ENCODE measurements around the gene HOXB3. TPM values are rescaled to one million over a fixed set of nuclear protein-coding genes. Genes with fewer than 3 reads are reported as not detected.

Gene HOXB3
- total RNA-seq, 1 donor from 2014 or later, result 0.57 TPM

DNA sequence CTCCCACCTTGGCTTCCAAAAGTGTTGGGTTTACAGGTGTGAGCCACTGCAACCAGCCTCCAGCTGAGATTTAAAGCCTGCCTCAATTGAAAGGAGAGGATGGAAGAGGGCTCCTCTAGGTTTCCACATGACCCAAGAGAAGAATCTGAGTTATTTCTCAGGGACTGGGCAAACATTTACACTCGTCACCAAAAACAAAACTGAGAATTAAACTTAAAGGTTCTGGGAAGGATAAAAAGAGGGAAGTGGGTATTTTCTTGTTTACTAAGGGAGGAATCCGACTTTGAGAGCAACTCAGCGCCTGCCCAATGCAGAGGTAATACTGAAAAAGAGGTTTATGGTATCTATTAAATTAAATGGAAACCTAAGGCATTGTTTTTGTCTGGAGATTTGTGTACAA lies 72.6 kb downstream of the HOXB3 start:
- H3K36me3 Mint-ChIP-seq (ENCODE audit: low read depth), result no peaks in the 10 kb centered on the region
- H3K4me1 Mint-ChIP-seq (ENCODE audit: low read depth), result no peaks in the 10 kb centered on the region
- TF ChIP-seq, protein P1, sequence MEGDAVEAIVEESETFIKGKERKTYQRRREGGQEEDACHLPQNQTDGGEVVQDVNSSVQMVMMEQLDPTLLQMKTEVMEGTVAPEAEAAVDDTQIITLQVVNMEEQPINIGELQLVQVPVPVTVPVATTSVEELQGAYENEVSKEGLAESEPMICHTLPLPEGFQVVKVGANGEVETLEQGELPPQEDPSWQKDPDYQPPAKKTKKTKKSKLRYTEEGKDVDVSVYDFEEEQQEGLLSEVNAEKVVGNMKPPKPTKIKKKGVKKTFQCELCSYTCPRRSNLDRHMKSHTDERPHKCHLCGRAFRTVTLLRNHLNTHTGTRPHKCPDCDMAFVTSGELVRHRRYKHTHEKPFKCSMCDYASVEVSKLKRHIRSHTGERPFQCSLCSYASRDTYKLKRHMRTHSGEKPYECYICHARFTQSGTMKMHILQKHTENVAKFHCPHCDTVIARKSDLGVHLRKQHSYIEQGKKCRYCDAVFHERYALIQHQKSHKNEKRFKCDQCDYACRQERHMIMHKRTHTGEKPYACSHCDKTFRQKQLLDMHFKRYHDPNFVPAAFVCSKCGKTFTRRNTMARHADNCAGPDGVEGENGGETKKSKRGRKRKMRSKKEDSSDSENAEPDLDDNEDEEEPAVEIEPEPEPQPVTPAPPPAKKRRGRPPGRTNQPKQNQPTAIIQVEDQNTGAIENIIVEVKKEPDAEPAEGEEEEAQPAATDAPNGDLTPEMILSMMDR (IDR thresholded peaks at IDR 0.05), result no peak
- no peak for DNase-seq (ENCODE audit: low spot score)
- no peaks in the 10 kb centered on the region for H3K9me3 Mint-ChIP-seq (ENCODE audit: low read depth)
- no peak overlapping the region for H3K27ac Mint-ChIP-seq (ENCODE audit: unreplicated experiment)
- peaks cover 67% of the 10 kb centered on the region for H3K27me3 Mint-ChIP-seq (ENCODE audit: low read depth)
- no peak overlapping the region for H3K4me3 Mint-ChIP-seq (ENCODE audit: unreplicated experiment)

DNA sequence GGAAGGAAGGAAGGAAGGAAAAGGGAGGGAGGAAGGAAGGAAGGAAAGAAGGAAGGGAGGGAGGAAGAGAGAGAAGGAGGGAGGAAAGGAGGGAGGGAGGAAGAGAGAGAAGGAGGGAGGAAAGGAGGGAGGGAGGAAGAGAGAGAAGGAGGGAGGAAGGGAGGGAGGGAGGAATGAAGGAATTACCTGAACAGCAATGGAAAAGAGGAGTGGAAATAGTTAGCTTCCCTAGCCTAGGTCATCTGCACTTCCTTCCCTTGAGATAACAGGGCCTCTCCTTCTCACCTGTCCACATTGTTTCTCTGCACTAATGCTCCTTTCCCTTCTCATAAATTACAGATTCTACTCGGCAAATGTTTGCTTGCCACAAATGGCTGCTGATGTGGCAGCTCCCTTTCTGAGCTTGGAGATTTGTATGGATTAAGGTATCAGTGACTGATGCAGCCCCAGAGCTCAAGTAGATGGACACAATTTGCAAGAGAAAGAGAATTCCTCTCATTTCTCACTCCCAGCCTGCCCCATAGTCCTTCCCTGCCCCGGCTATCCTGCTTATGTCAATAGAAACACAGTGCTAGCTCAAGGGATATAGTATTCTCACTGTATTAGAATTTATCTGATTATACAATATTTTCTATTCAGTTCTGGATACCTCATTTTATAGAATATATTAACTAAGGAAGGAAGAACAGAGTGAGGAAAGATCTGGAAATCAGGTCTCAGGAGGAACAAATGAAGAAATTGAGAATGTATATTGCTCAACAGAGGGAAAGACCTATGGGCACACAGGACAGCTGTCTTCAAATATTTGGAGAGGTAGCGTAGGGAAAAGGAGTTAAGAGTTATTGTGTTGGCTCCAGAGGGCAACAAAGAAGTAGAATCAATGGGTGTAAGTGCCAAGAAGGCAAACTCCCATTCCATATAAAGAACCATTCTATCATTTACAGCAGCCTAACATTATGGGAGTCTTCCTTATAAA lies 73.8 kb downstream of the HOXB3 start:
- H3K9me3 Mint-ChIP-seq (ENCODE audit: low read depth), result no peaks in the 10 kb centered on the region
- H3K27me3 Mint-ChIP-seq (ENCODE audit: low read depth), result peaks cover 64% of the 10 kb centered on the region
- no peaks in the 10 kb centered on the region for H3K4me1 Mint-ChIP-seq (ENCODE audit: low read depth)
- H3K36me3 Mint-ChIP-seq (ENCODE audit: low read depth), result no peaks in the 10 kb centered on the region
- TF ChIP-seq, protein P1 (IDR thresholded peaks at IDR 0.05), result no peak
- no peak for DNase-seq (ENCODE audit: low spot score)
- H3K4me3 Mint-ChIP-seq (ENCODE audit: unreplicated experiment), result no peak overlapping the region
- no peak overlapping the region for H3K27ac Mint-ChIP-seq (ENCODE audit: unreplicated experiment)

DNA sequence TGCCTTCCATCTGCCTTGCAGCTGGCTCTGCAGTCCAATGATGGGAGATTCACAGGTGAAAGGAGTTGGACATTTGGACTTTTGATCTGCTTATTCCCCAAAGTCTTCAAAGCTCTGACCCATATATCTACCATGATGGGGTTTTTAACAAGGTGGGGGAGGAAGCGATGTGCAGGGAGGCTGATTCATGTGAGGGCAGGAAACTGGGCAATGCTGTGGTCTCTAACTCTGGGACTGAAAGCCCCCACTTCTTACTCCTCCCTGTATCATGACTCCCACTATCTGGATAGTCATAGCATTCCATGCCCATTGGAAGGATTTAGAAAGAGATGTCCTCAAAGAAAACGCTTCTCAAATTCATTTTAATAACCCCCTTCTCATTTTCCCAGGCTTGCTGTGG lies 75.6 kb downstream of the HOXB3 start:
- Mint-ChIP-seq H3K36me3 (ENCODE audit: low read depth) (no peaks in the 10 kb centered on the region), H3K27me3 (ENCODE audit: low read depth) (peaks cover 52% of the 10 kb centered on the region), H3K9me3 (ENCODE audit: low read depth) (no peaks in the 10 kb centered on the region), H3K4me3 (ENCODE audit: unreplicated experiment) (no peak overlapping the region), H3K27ac (ENCODE audit: unreplicated experiment) (no peak overlapping the region), H3K4me1 (ENCODE audit: low read depth) (no peaks in the 10 kb centered on the region)
- DNase-seq (ENCODE audit: low spot score), result no peak
- TF ChIP-seq, protein P1 (IDR thresholded peaks at IDR 0.05), result no peak

DNA sequence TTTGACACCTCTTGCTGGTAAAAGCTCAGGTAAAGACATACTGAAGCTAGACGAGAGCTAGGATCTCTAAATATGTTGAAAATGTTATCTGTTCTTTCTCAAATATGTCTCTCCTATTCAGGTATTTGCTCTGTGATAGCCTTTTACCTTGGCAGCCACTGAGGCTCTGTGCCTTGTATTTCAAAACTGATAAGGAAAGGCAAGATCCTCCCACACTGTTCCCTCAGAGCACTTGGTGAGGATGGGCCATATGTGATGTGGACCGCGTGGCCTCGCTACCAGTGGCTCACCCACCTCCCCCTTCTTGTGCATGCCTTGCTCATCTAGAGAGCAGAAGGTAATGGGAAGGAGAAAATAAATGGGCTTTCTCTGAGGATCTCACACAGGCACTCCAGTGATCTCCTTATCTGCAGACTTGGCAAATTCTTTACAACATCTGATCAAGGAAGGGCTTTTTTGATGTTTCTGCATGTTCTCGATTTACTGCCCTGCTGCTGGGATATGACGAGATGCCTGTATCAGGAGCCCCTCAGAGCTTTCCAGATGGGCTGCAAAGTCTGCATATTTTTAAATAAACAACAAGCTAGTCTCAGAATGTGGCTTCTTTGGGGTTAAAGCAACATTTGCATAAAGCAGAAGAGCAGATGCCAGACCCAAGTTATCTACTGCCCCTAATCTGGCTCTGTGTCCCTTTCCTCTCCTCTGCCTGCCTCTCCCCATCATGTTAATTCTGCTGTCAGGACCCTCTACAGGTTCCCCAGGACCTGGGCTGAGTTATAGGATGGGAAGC lies 76.2 kb downstream of the HOXB3 start:
- TF ChIP-seq, protein P1 (IDR thresholded peaks at IDR 0.05), result no peak
- H3K36me3 Mint-ChIP-seq (ENCODE audit: low read depth), result no peaks in the 10 kb centered on the region
- no peak for DNase-seq (ENCODE audit: low spot score)
- no peaks in the 10 kb centered on the region for H3K4me1 Mint-ChIP-seq (ENCODE audit: low read depth)
- peaks cover 50% of the 10 kb centered on the region for H3K27me3 Mint-ChIP-seq (ENCODE audit: low read depth)
- H3K27ac Mint-ChIP-seq (ENCODE audit: unreplicated experiment), result no peak overlapping the region
- no peak overlapping the region for H3K4me3 Mint-ChIP-seq (ENCODE audit: unreplicated experiment)
- no peaks in the 10 kb centered on the region for H3K9me3 Mint-ChIP-seq (ENCODE audit: low read depth)

DNA sequence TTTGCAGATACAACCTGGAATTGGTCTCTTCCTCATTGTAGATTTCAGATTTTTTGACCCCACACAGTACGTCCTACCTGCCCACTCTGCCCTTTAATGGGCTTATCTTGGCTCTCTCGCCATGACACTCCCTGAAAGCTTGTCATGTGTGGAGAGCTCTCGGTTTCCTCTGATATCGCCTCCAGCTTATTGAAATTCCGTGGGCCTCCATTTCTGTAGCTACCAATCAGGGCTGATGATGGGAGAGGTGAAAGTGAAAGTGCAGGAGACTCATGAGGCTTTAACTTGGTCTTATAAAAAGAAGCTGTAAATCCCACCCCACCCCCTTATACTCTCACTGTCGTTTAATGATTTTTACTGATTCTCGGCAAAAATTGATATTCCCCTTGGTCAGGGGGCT lies 76.9 kb downstream of the HOXB3 start:
- H3K4me3 Mint-ChIP-seq (ENCODE audit: unreplicated experiment), result no peak overlapping the region
- no peaks in the 10 kb centered on the region for H3K36me3 Mint-ChIP-seq (ENCODE audit: low read depth)
- no peaks in the 10 kb centered on the region for H3K9me3 Mint-ChIP-seq (ENCODE audit: low read depth)
- no peak for DNase-seq (ENCODE audit: low spot score)
- H3K27ac Mint-ChIP-seq (ENCODE audit: unreplicated experiment), result no peak overlapping the region
- TF ChIP-seq, protein P1 (IDR thresholded peaks at IDR 0.05), result no peak
- no peaks in the 10 kb centered on the region for H3K4me1 Mint-ChIP-seq (ENCODE audit: low read depth)
- H3K27me3 Mint-ChIP-seq (ENCODE audit: low read depth), result peaks cover 49% of the 10 kb centered on the region
